ENCODE results near the gene PFN4. TPM values are rescaled to one million over a fixed set of nuclear protein-coding genes. Genes with fewer than 3 reads are reported as not detected.

Gene PFN4
- total RNA-seq, 1 experiment from 2014 or later, result not detected

DNA sequence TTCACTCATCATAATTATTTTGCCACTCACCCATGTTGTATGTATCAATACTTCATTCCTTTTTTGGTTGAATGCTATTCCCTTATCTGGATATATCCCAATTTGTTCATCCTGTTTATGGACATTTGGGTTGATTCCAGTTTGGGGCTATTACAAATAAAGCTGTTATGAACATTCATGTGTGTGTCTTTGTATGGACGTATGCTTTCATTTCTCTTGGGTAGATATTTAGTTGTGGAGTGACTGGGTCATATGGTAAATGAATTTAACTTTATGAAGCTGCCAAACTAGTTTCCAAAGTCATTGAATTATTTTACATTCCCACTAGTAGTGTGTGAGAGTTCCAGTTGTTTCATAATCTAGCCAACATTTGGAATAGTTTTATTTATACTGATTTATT, 2.8 kb upstream of the PFN4 start:
- no TSS peak for BruUV-seq (replicated peaks)
- H3K4me2 ChIP-seq (ENCODE audit: low read length), result no peak overlapping the region
- ChIA-PET RAD21 (ENCODE audit: low non-redundant PET in 1 of 2, low total read pairs in 2 of 2, uncharacterized antibody in 2 of 2, unreplicated experiment in 2 of 2) (no interaction called here), CTCF (no interaction called here), POLR2A (no interaction called here)
- H3K9me3 ChIP-seq (ENCODE audit: control insufficient read depth in 1 of 2, insufficient read depth in 1 of 2, low read depth in 1 of 2, low read length in 2 of 2), result no peaks in the 10 kb centered on the region
- no peak overlapping the region for H3K27ac ChIP-seq (ENCODE audit: low read depth, low read length)
- ATAC-seq (no peak), DNase-seq (ENCODE audit: low read depth, low spot score) (no peak)
- no peak overlapping the region for H3K4me3 ChIP-seq (replicated peaks in 1 of 2; ENCODE audit: low read depth in 1 of 2, low read length in 2 of 2)
- H3K27me3 ChIP-seq (ENCODE audit: insufficient read depth, low read length), result no peaks in the 10 kb centered on the region
- TF ChIP-seq RAD21 (IDR thresholded peaks at IDR 0.05; ENCODE audit: low read depth) (no peak), ELF1 (IDR thresholded peaks at IDR 0.05; ENCODE audit: borderline replicate concordance, low read depth) (no peak), MAX (IDR thresholded peaks at IDR 0.05) (no peak), SP1 (IDR thresholded peaks at IDR 0.05; ENCODE audit: low read depth) (no peak), SIN3A (IDR thresholded peaks at IDR 0.05; ENCODE audit: low read depth) (no peak), YY1 (IDR thresholded peaks at IDR 0.05; ENCODE audit: extremely low read depth, insufficient replicate concordance, low read depth, low read length) (no peak), POLR2AphosphoS5 (IDR thresholded peaks at IDR 0.05; ENCODE audit: low read depth, low read length) (no peak), CTCF (IDR thresholded peaks at IDR 0.05 in 2 of 3, conservative IDR thresholded peaks at IDR 0.05 in 1 of 3; ENCODE audit: borderline replicate concordance in 1 of 3, insufficient read depth in 1 of 3, low read depth in 2 of 3, low read length in 2 of 3) (no peak), FOSL1 (IDR thresholded peaks at IDR 0.05; ENCODE audit: low read depth) (no peak), JUND (IDR thresholded peaks at IDR 0.05) (no peak), EGR1 (IDR thresholded peaks at IDR 0.05; ENCODE audit: low read depth) (no peak), EZH2phosphoT487 (IDR thresholded peaks at IDR 0.05; ENCODE audit: borderline replicate concordance) (no peak), ZFX (IDR thresholded peaks at IDR 0.05) (no peak), TCF7L2 (IDR thresholded peaks at IDR 0.05; ENCODE audit: borderline replicate concordance, extremely low read depth, insufficient read depth, insufficient read length) (no peak), CEBPB (IDR thresholded peaks at IDR 0.05; ENCODE audit: low read depth) (no peak)
- TF ChIP-seq, protein P1, sequence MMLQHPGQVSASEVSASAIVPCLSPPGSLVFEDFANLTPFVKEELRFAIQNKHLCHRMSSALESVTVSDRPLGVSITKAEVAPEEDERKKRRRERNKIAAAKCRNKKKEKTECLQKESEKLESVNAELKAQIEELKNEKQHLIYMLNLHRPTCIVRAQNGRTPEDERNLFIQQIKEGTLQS (IDR thresholded peaks at IDR 0.05), result no peak
- no peak overlapping the region for H2AFZ ChIP-seq (ENCODE audit: low read depth, low read length, poor library complexity, severe bottlenecking)
- H3K9ac ChIP-seq (ENCODE audit: low read length), result no peak overlapping the region
- intact Hi-C loops (cut with micrococcal nuclease), result no loop called here
- no peaks in the 10 kb centered on the region for H3K9me2 ChIP-seq (ENCODE audit: insufficient read depth)
- H3K4me1 ChIP-seq (ENCODE audit: control insufficient read depth in 1 of 2, insufficient read depth in 2 of 2, low read length in 2 of 2), result peaks cover 7 to 15% of the 10 kb centered on the region in 2 experiments; a peak in 3 of 4 replicates
- H3K36me3 ChIP-seq (ENCODE audit: control insufficient read depth in 1 of 2, insufficient read depth in 2 of 2, low read length in 2 of 2), result no peaks in the 10 kb centered on the region
- no peaks in the 10 kb centered on the region for H4K20me1 ChIP-seq (ENCODE audit: insufficient read depth)
- no peaks in the 10 kb centered on the region for H3K79me2 ChIP-seq (ENCODE audit: insufficient read depth, low read length)

Data from HCT116 (cell line).